HepG2 (cell line): ENCODE data around the gene ITGB2. TPM values are rescaled to one million over a fixed set of nuclear protein-coding genes. Genes with fewer than 3 reads are reported as not detected.

Experiments
- CENPX ChIP-seq: sonication (generic); formaldehyde crosslinking; IDR thresholded peaks from 2 replicates; pipeline ENCODE4 v1.9.0; 2021; ENCODE audit warnings: mild to moderate bottlenecking, missing genetic modification reagents, moderate library complexity
- CSRNP2 ChIP-seq: sonication (generic); formaldehyde crosslinking; conservative IDR thresholded peaks from 2 replicates; pipeline ENCODE4 v1.8.0; 2022; ENCODE audit warnings: low read depth, missing genetic modification reagents
- FOXC1 ChIP-seq: sonication (generic); formaldehyde crosslinking; IDR thresholded peaks from 2 replicates; pipeline ENCODE4 v1.8.0; 2022; ENCODE audit warnings: mild to moderate bottlenecking, missing genetic modification reagents, borderline replicate concordance
- HMG20A ChIP-seq: IDR thresholded peaks from 2 replicates; pipeline ENCODE4 v1.6.1; 2016; ENCODE audit warnings: borderline replicate concordance
- JDP2 ChIP-seq: sonication (generic); formaldehyde crosslinking; IDR thresholded peaks from 2 replicates; pipeline ENCODE4 v1.8.1; 2022; ENCODE audit warnings: missing genetic modification reagents, borderline replicate concordance
- LRRFIP1 ChIP-seq: sonication (generic); formaldehyde crosslinking; conservative IDR thresholded peaks from 2 replicates; pipeline ENCODE4 v1.4.0; 2020; ENCODE audit warnings: missing genetic modification reagents
- MED1 ChIP-seq: sonication (generic); formaldehyde crosslinking; IDR thresholded peaks from 2 replicates; pipeline ENCODE4 v1.4.0; 2020; ENCODE audit warnings: missing genetic modification reagents
- MIXL1 ChIP-seq: IDR thresholded peaks from 2 replicates; pipeline ENCODE4 v1.6.1; 2016
- NBN ChIP-seq: fragments of 450-650 bp; conservative IDR thresholded peaks from 2 replicates; pipeline ENCODE4 v1.6.1; 2017
- NPAS2 ChIP-seq: sonication (generic); formaldehyde crosslinking; IDR thresholded peaks from 2 replicates; pipeline ENCODE4 v1.8.0; 2022; ENCODE audit warnings: mild to moderate bottlenecking, missing genetic modification reagents, borderline replicate concordance
- PRMT3 ChIP-seq: sonication (generic); formaldehyde crosslinking; IDR thresholded peaks from 2 replicates; pipeline ENCODE4 v1.8.1; 2022; ENCODE audit warnings: low read depth, mild to moderate bottlenecking, moderate library complexity, missing genetic modification reagents, borderline replicate concordance
- SALL1 ChIP-seq: sonication (generic); formaldehyde crosslinking; IDR thresholded peaks from 2 replicates; pipeline ENCODE4 v1.8.0; 2022; ENCODE audit warnings: mild to moderate bottlenecking, missing genetic modification reagents
- SP140L ChIP-seq: sonication (generic); formaldehyde crosslinking; IDR thresholded peaks from 2 replicates; pipeline ENCODE4 v1.4.0; 2020; ENCODE audit warnings: missing genetic modification reagents, borderline replicate concordance
- TCF7 ChIP-seq: sonication (generic); IDR thresholded peaks from 2 replicates; pipeline ENCODE4 v1.6.1; 2016; ENCODE audit warnings: antibody characterized with exemption, low read depth
- THYN1 ChIP-seq: sonication (generic); formaldehyde crosslinking; IDR thresholded peaks from 2 replicates; pipeline ENCODE4 v1.8.1; 2023; ENCODE audit warnings: low read depth, mild to moderate bottlenecking, moderate library complexity, missing genetic modification reagents, borderline replicate concordance
- ZFX ChIP-seq: sonication (generic); formaldehyde crosslinking; IDR thresholded peaks from 2 replicates; pipeline ENCODE4 v1.4.0; 2020; ENCODE audit warnings: mild to moderate bottlenecking, low read depth, missing genetic modification reagents, moderate library complexity
- ZNF263 ChIP-seq: sonication (generic); formaldehyde crosslinking; IDR thresholded peaks from 2 replicates; pipeline ENCODE4 v1.4.0; 2020; ENCODE audit warnings: missing genetic modification reagents
- ZNF331 ChIP-seq: sonication (generic); formaldehyde crosslinking; IDR thresholded peaks from 2 replicates; pipeline ENCODE4 v1.4.0; 2020; ENCODE audit warnings: missing genetic modification reagents
- ZNF367 ChIP-seq: sonication (generic); formaldehyde crosslinking; IDR thresholded peaks from 2 replicates; pipeline ENCODE4 v1.4.0; 2020; ENCODE audit warnings: missing genetic modification reagents, borderline replicate concordance
- ZNF546 ChIP-seq: sonication (generic); formaldehyde crosslinking; conservative IDR thresholded peaks from 2 replicates; pipeline ENCODE4 v1.8.1; 2023; ENCODE audit warnings: mild to moderate bottlenecking, missing genetic modification reagents
- ZNF724P ChIP-seq: sonication (generic); formaldehyde crosslinking; IDR thresholded peaks from 2 replicates; pipeline ENCODE4 v1.8.0; 2022; ENCODE audit warnings: missing genetic modification reagents, borderline replicate concordance
- ZNF780A ChIP-seq: sonication (generic); formaldehyde crosslinking; IDR thresholded peaks from 2 replicates; pipeline ENCODE4 v1.8.0; 2022; ENCODE audit warnings: mild to moderate bottlenecking, missing genetic modification reagents, moderate library complexity
- polyA plus RNA-seq, 8 experiments: library from polyadenylated mRNA; depleted of rRNA in 3 of 8; stranded (reverse) in 7 of 8; unstranded in 1 of 8; fragments of >200 nt; fragmentation: Illumina TruSeq in 4 of 8; extraction: Trizol in 4 of 8; gene quantifications; 2 replicates each; pipeline versions ENCODE4 v1.2.1 to v1.2.3, GENCODE V29; 2011 to 2016; ENCODE audit warnings: low read depth in 4 of 8, missing spikeins in 1 of 8, mixed read lengths in 1 of 8; ENCODE audit not compliant: insufficient read depth in 1 of 8
- total RNA-seq, 5 experiments: library from RNA; depleted of rRNA; stranded (reverse); fragments of >200 nt; fragmentation: Illumina TruSeq; extraction: Trizol; gene quantifications; 2 replicates each; pipeline ENCODE4 v1.2.3, GENCODE V29; 2016; ENCODE audit warnings: low read depth in 1 of 5

Gene ITGB2
- total and polyA plus RNA-seq, 2 of the 13 experiments (the other 11 are each of a cell fraction or from before 2014, with no cell fraction given), result 4.2 to 18.0 TPM

- TF ChIP-seq CSRNP2 (CRISPR knock-in tag) (0 out of 2 replicates have a peak, but pooled peaks have one; percentile 54), LRRFIP1 (CRISPR knock-in tag) (no peak), ZNF263 (CRISPR knock-in tag) (0 out of 2 replicates have a peak, but pooled peaks have one; percentile 47), MIXL1 (CRISPR knock-in tag) (peak; percentile 57; the same call in 1 of the 2 replicates), ZNF331 (CRISPR knock-in tag) (peak; percentile 80; the same call in 1 of the 2 replicates), ZNF780A (peak; percentile 76; the same call in 1 of the 2 replicates), MED1 (CRISPR knock-in tag) (peak; percentile 82), CENPX (CRISPR knock-in tag) (no peak), HMG20A (peak; percentile 57; the same call in 1 of the 2 replicates), JDP2 (peak; percentile 77; the same call in 1 of the 2 replicates), SP140L (CRISPR knock-in tag) (peak; percentile 84; the same call in 1 of the 2 replicates), NPAS2 (CRISPR knock-in tag) (no peak), TCF7 (no peak), ZNF546 (CRISPR knock-in tag) (no peak; the same call in 1 of the 2 replicates), NBN (no peak), ZNF724P (CRISPR knock-in tag) (no peak), SALL1 (CRISPR knock-in tag) (peak; percentile 91), ZNF367 (CRISPR knock-in tag) (no peak), THYN1 (no peak), ZFX (CRISPR knock-in tag) (peak; percentile 78), FOXC1 (CRISPR knock-in tag) (peak; percentile 85; the same call in 1 of the 2 replicates), PRMT3 (CRISPR knock-in tag) (peak; percentile 29; the same call in 1 of the 2 replicates)
Observed at GRCh38 chr21:44939532-44940115, 18.9 kb upstream of the ITGB2 start, which contains the start of gene SLX9 (continued).
